ENCODE measurements around the gene POFUT1. TPM values are rescaled to one million over a fixed set of nuclear protein-coding genes. Genes with fewer than 3 reads are reported as not detected.

The POFUT1 gene
- polyA plus RNA-seq, 1 donor (not counting 4 experiments of a cell fraction or from before 2014, with no cell fraction given): 25.1 TPM

GRCh38 chr20:32158943-32159660 is 48.6 kb upstream of the POFUT1 start:
- no peak overlapping the region for H3K9ac ChIP-seq (ENCODE audit: control insufficient read depth, extremely low read depth, insufficient read depth, low read length)
- no peak overlapping the region for H3K4me2 ChIP-seq (ENCODE audit: control insufficient read depth, extremely low read depth, insufficient read depth, low read depth, low read length)
- no peaks in the 10 kb centered on the region for H3K9me3 ChIP-seq (ENCODE audit: control insufficient read depth, low read depth, low read length)
- no peaks in the 10 kb centered on the region for H4K20me1 ChIP-seq (ENCODE audit: control insufficient read depth, extremely low read depth, insufficient read depth, low read length)
- H3K79me2 ChIP-seq (ENCODE audit: control insufficient read depth, insufficient read depth, low read length): no peaks in the 10 kb centered on the region
- peaks cover 31 to 38% of the 10 kb centered on the region in 2 experiments for H3K36me3 ChIP-seq (ENCODE audit: control insufficient read depth in 2 of 2, extremely low read depth in 1 of 2, insufficient read depth in 2 of 2, low read length in 2 of 2)
- H3K27ac ChIP-seq (ENCODE audit: control insufficient read depth, insufficient read depth, low read length): no peak overlapping the region
- no peak for TF ChIP-seq EZH2 (IDR thresholded peaks at IDR 0.05; ENCODE audit: low read length)
- TF ChIP-seq, protein P1, sequence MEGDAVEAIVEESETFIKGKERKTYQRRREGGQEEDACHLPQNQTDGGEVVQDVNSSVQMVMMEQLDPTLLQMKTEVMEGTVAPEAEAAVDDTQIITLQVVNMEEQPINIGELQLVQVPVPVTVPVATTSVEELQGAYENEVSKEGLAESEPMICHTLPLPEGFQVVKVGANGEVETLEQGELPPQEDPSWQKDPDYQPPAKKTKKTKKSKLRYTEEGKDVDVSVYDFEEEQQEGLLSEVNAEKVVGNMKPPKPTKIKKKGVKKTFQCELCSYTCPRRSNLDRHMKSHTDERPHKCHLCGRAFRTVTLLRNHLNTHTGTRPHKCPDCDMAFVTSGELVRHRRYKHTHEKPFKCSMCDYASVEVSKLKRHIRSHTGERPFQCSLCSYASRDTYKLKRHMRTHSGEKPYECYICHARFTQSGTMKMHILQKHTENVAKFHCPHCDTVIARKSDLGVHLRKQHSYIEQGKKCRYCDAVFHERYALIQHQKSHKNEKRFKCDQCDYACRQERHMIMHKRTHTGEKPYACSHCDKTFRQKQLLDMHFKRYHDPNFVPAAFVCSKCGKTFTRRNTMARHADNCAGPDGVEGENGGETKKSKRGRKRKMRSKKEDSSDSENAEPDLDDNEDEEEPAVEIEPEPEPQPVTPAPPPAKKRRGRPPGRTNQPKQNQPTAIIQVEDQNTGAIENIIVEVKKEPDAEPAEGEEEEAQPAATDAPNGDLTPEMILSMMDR (optimal IDR thresholded peaks at IDR 0.05 in 1 of 3, IDR thresholded peaks at IDR 0.05 in 1 of 3, conservative IDR thresholded peaks at IDR 0.05 in 1 of 3; ENCODE audit: extremely low read depth in 1 of 3, insufficient read depth in 2 of 3, low read length in 3 of 3): no peak
- no peak overlapping the region for H3K4me3 ChIP-seq (ENCODE audit: control insufficient read depth in 2 of 3, extremely low read depth in 1 of 3, insufficient read depth in 2 of 3, low read depth in 1 of 3, low read length in 3 of 3)
- FAIRE-seq (no peak), DNase-seq (ENCODE audit: low read depth, low spot score) (no peak)
- H3K4me1 ChIP-seq (ENCODE audit: control insufficient read depth, extremely low read depth, insufficient read depth, low read length): no peaks in the 10 kb centered on the region
- no peak overlapping the region for H2AFZ ChIP-seq (ENCODE audit: control insufficient read depth, low read length)
- H3K9me1 ChIP-seq (ENCODE audit: control insufficient read depth, extremely low read depth, insufficient read depth, low read length): no peaks in the 10 kb centered on the region
- dilution Hi-C loops (cut with MboI; ENCODE audit: extremely low pct_ligation_motif_present, low sequenced_read_pairs): no loop called here
- H3K27me3 ChIP-seq (ENCODE audit: control insufficient read depth, extremely low read depth, insufficient read depth, low read length): no peaks in the 10 kb centered on the region

GRCh38 chr20:32159766-32160221 is 47.9 kb upstream of the POFUT1 start:
- Histone ChIP-seq H3K9me1 (ENCODE audit: control insufficient read depth, extremely low read depth, insufficient read depth, low read length) (no peaks in the 10 kb centered on the region), H3K4me1 (ENCODE audit: control insufficient read depth, extremely low read depth, insufficient read depth, low read length) (no peaks in the 10 kb centered on the region), H3K36me3 (ENCODE audit: control insufficient read depth in 2 of 2, extremely low read depth in 1 of 2, insufficient read depth in 2 of 2, low read length in 2 of 2) (peaks cover 32 to 42% of the 10 kb centered on the region in 2 experiments), H2AFZ (ENCODE audit: control insufficient read depth, low read length) (no peak overlapping the region), H3K4me3 (ENCODE audit: control insufficient read depth in 2 of 3, extremely low read depth in 1 of 3, insufficient read depth in 2 of 3, low read depth in 1 of 3, low read length in 3 of 3) (no peak overlapping the region), H3K9ac (ENCODE audit: control insufficient read depth, extremely low read depth, insufficient read depth, low read length) (no peak overlapping the region), H3K79me2 (ENCODE audit: control insufficient read depth, insufficient read depth, low read length) (no peaks in the 10 kb centered on the region), H3K27me3 (ENCODE audit: control insufficient read depth, extremely low read depth, insufficient read depth, low read length) (no peaks in the 10 kb centered on the region), H4K20me1 (ENCODE audit: control insufficient read depth, extremely low read depth, insufficient read depth, low read length) (no peaks in the 10 kb centered on the region), H3K27ac (ENCODE audit: control insufficient read depth, insufficient read depth, low read length) (no peak overlapping the region), H3K4me2 (ENCODE audit: control insufficient read depth, extremely low read depth, insufficient read depth, low read depth, low read length) (no peak overlapping the region), H3K9me3 (ENCODE audit: control insufficient read depth, low read depth, low read length) (no peaks in the 10 kb centered on the region)
- dilution Hi-C loops (cut with MboI; ENCODE audit: extremely low pct_ligation_motif_present, low sequenced_read_pairs): no loop called here
- DNase-seq (ENCODE audit: low read depth, low spot score): no peak
- TF ChIP-seq, protein P1 (optimal IDR thresholded peaks at IDR 0.05 in 1 of 3, IDR thresholded peaks at IDR 0.05 in 1 of 3, conservative IDR thresholded peaks at IDR 0.05 in 1 of 3; ENCODE audit: extremely low read depth in 1 of 3, insufficient read depth in 2 of 3, low read length in 3 of 3): no peak
- no peak for TF ChIP-seq EZH2 (IDR thresholded peaks at IDR 0.05; ENCODE audit: low read length)
- FAIRE-seq: no peak
